NCI-H2227 (cell line): ENCODE results near the gene GNAS.

Experiments
- DNase-seq: peaks from one replicate; lab custom pipeline; 2025; ENCODE audit not compliant: unreplicated experiment; lab: John Stamatoyannopoulos, UW

The GNAS gene

GRCh38 chr20:58853976-58854637, 1.6 kb downstream of the GNAS start:
- no peak for DNase-seq

GRCh38 chr20:58854638-58855471, 2.3 kb downstream of the GNAS start:
- no peak for DNase-seq

GRCh38 chr20:58855506-58856389, 3.2 kb downstream of the GNAS start:
- no peak for DNase-seq

- no peak for DNase-seq
These were observed 10.7 kb downstream of the GNAS start for GRCh38 chr20:58863044-58863790.

- no peak for DNase-seq
These were observed 11.8 kb downstream of the GNAS start for GRCh38 chr20:58864346-58864745.

- DNase-seq = no peak
These were observed 13.3 kb downstream of the GNAS start for GRCh38 chr20:58865843-58866242.

GRCh38 chr20:58867211-58867610, 14.7 kb downstream of the GNAS start:
- no peak for DNase-seq

GRCh38 chr20:58868795-58869194, 16.3 kb downstream of the GNAS start:
- peak; percentile 43 for DNase-seq

GRCh38 chr20:58869662-58870227, 17.2 kb downstream of the GNAS start:
- DNase-seq = no peak

- DNase-seq = peak; percentile 85
These were observed 17.9 kb downstream of the GNAS start for GRCh38 chr20:58870293-58871014.

GRCh38 chr20:58871533-58872102, 19.1 kb downstream of the GNAS start:
- DNase-seq = no peak

- no peak for DNase-seq
These were observed 22.0 kb downstream of the GNAS start for GRCh38 chr20:58874469-58874868.

GRCh38 chr20:58875111-58875510, 22.6 kb downstream of the GNAS start:
- no peak for DNase-seq

GRCh38 chr20:58875541-58876134, 23.1 kb downstream of the GNAS start:
- DNase-seq = peak; percentile 36

- DNase-seq = no peak
These were observed 23.9 kb downstream of the GNAS start for GRCh38 chr20:58876437-58876836.

GRCh38 chr20:58877050-58877975, 24.8 kb downstream of the GNAS start:
- DNase-seq = peak; percentile 75

GRCh38 chr20:58877976-58878360, 25.5 kb downstream of the GNAS start:
- peak; percentile 27 for DNase-seq

GRCh38 chr20:58878399-58878798, 25.9 kb downstream of the GNAS start:
- no peak for DNase-seq
